DOHH2 (cell line): ENCODE data around the gene C4B.

Experiments used
- H3F3A ChIP-seq: fragments of 200-600 bp; sonication (generic), shearing (Covaris generic); 2 replicates; pipeline ENCODE4 v1.6.0; 2016; ENCODE audit warnings: antibody characterized with exemption, mild to moderate bottlenecking; ENCODE audit not compliant: control insufficient read depth, insufficient read depth
- H3K27ac ChIP-seq: fragments of 200-600 bp; sonication (generic); 2 replicates; pipeline ENCODE4 v1.5.1; 2014; ENCODE audit warnings: low read depth, mild to moderate bottlenecking, low read length, moderate library complexity
- H3K27me3 ChIP-seq: fragments of 200-600 bp; sonication (generic); 2 replicates; pipeline ENCODE4 v1.6.1; 2014; ENCODE audit warnings: mild to moderate bottlenecking, low read length, mixed read lengths; ENCODE audit not compliant: control insufficient read depth
- H3K36me3 ChIP-seq: fragments of 200-600 bp; sonication (generic); 2 replicates; pipeline ENCODE4 v1.6.1; 2014; ENCODE audit warnings: mild to moderate bottlenecking, low read length, moderate library complexity, mixed read lengths; ENCODE audit not compliant: control insufficient read depth
- H3K4me1 ChIP-seq: fragments of 200-600 bp; sonication (generic); 2 replicates; pipeline ENCODE4 v1.6.1; 2014; ENCODE audit warnings: mild to moderate bottlenecking, low read length, mixed read lengths; ENCODE audit not compliant: control insufficient read depth
- H3K4me2 ChIP-seq: fragments of 200-600 bp; sonication (generic); 2 replicates; pipeline ENCODE4 v1.6.0; 2014; ENCODE audit warnings: mild to moderate bottlenecking, low read length, moderate library complexity
- H3K4me3 ChIP-seq: fragments of 200-600 bp; sonication (generic); 2 replicates; pipeline ENCODE4 v1.5.1; 2014; ENCODE audit warnings: mild to moderate bottlenecking, low read length, mixed read lengths
- H3K79me2 ChIP-seq: fragments of 200-600 bp; sonication (generic); 2 replicates; pipeline ENCODE4 v1.6.1; 2014; ENCODE audit warnings: mild to moderate bottlenecking, low read length, mixed read lengths; ENCODE audit not compliant: control insufficient read depth
- H3K9me2 ChIP-seq: fragments of 200-600 bp; sonication (generic); replicated peaks from 2 replicates; pipeline ENCODE4 v1.6.1; 2014; ENCODE audit warnings: mild to moderate bottlenecking, low read length, mixed read lengths; ENCODE audit not compliant: control insufficient read depth
- H3K9me3 ChIP-seq: fragments of 200-600 bp; sonication (generic); 2 replicates; pipeline ENCODE4 v1.6.1; 2014; ENCODE audit warnings: antibody characterized with exemption, low read length, mixed read lengths; ENCODE audit not compliant: control insufficient read depth, insufficient read depth
- H4K20me1 ChIP-seq: fragments of 200-600 bp; sonication (generic); 2 replicates; pipeline ENCODE4 v1.6.0; 2014; ENCODE audit warnings: low read depth, mild to moderate bottlenecking, antibody characterized with exemption, low read length, moderate library complexity; ENCODE audit not compliant: control insufficient read depth, insufficient read depth
- EZH2phosphoT487 ChIP-seq: fragments of 200-600 bp; sonication (generic); IDR thresholded peaks from 2 replicates; pipeline ENCODE4 v1.6.1; 2017; ENCODE audit warnings: borderline replicate concordance, mild to moderate bottlenecking, antibody characterized with exemption, low read length, moderate library complexity, mixed read lengths
- TF ChIP-seq, protein P1 (sequence below): fragments of 200-600 bp; sonication (generic); IDR thresholded peaks from one replicate; pipeline ENCODE4 v1.5.1; 2014; ENCODE audit warnings: antibody characterized with exemption, mild to moderate bottlenecking, low read depth, low read length; ENCODE audit not compliant: poor library complexity, severe bottlenecking

The C4B gene

DNA sequence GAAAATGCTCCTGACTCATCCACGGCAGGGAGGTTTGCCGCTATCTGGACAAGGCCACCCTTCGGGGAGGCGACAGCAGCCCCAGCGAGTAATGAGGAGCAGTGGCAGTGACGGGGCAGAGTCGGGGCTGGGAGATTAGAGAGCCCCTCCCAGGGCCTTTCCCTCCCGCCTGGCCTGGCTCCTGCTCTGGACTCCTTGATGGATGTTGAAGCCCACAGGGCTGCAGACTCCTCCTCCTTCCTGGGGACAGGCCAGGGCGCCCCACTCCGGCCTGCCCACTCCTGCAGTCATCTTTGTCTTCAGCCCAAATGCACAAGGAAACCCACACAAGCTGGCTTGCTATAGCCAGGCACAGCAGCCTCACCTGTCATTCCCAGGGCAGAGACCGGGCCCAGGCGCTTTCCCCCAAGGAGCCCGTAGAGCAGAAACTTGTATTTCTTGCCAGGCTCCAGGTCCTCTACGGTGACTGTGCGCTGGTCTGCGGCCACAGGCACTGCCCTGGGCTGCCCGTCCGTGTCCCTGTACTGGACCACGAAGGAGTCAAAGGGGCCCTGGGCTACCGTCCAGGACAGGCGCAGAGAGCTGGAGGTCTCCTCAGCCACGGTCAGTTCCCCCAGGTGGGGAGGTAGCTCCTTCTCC is 31.3 kb downstream of the C4B start:
- Histone ChIP-seq H3K4me2 (no peak overlapping the region), H3K9me2 (no peaks in the 10 kb centered on the region), H4K20me1 (no peaks in the 10 kb centered on the region), H3K27me3 (peaks cover 4% of the 10 kb centered on the region; the same call in 1 of the 2 replicates), H3K4me3 (no peak overlapping the region), H3K36me3 (no peaks in the 10 kb centered on the region), H3K27ac (no peak overlapping the region), H3F3A (no peaks in the 10 kb centered on the region), H3K4me1 (no peaks in the 10 kb centered on the region), H3K79me2 (no peaks in the 10 kb centered on the region), H3K9me3 (no peaks in the 10 kb centered on the region)
- TF ChIP-seq, protein P1, sequence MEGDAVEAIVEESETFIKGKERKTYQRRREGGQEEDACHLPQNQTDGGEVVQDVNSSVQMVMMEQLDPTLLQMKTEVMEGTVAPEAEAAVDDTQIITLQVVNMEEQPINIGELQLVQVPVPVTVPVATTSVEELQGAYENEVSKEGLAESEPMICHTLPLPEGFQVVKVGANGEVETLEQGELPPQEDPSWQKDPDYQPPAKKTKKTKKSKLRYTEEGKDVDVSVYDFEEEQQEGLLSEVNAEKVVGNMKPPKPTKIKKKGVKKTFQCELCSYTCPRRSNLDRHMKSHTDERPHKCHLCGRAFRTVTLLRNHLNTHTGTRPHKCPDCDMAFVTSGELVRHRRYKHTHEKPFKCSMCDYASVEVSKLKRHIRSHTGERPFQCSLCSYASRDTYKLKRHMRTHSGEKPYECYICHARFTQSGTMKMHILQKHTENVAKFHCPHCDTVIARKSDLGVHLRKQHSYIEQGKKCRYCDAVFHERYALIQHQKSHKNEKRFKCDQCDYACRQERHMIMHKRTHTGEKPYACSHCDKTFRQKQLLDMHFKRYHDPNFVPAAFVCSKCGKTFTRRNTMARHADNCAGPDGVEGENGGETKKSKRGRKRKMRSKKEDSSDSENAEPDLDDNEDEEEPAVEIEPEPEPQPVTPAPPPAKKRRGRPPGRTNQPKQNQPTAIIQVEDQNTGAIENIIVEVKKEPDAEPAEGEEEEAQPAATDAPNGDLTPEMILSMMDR, result no peak
- TF ChIP-seq EZH2phosphoT487, result no peak

DNA sequence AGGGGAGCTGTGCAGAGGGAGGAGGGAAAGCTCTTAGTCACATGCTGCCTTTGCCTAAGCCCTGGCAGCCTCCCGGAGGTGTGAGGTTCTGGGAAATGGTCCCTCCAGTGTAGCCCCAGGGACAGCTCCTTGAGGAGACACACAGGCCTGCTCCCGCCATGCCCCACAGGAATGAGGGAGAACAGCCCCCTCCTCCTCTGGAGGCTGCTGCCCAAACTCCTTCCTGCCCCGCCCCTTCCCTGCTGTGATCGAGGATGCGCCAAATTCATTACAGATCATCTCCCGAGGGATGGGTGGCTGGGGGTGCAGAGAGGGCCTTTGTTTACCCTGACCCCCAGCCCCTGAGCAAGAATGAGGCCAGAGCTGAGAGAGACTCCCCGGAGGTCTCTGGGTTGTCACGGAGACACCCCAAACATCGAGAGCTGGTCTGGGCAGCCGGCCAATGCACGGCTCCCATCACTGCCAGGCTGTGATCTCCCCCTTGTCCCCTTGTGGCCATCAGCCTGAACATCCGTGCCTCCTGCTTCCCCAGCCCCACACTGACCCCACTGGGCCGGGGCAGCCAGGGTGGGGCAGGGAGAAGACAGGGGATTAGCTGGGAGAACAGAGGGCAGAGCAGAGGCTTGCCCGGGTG is 32.0 kb downstream of the C4B start:
- Histone ChIP-seq H3K27ac (no peak overlapping the region), H3F3A (no peaks in the 10 kb centered on the region), H3K36me3 (no peaks in the 10 kb centered on the region), H3K9me3 (no peaks in the 10 kb centered on the region), H3K79me2 (no peaks in the 10 kb centered on the region), H3K27me3 (peaks cover 7% of the 10 kb centered on the region; the same call in 1 of the 2 replicates), H4K20me1 (no peaks in the 10 kb centered on the region), H3K4me2 (no peak overlapping the region), H3K9me2 (no peaks in the 10 kb centered on the region), H3K4me3 (no peak overlapping the region), H3K4me1 (no peaks in the 10 kb centered on the region)
- TF ChIP-seq EZH2phosphoT487, result no peak
- TF ChIP-seq, protein P1, result no peak

DNA sequence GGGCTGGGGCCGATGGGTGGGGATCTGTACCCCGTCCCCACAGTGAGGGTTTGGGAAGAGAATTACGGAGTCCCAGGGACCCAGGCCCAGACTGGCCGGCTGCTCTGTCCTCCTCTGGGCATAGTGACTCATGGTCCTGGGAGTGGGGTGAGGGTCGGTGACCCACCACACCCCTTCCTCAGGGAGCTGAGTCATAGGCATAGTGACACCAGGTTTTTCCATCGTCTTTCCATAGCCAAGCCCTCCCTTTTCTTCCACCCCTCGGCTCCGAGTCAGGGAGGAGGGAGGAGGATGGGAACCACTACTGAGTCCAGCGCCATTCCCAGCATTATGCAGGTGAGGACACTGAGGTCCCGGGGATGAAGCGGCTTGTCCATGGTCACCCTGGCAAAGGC is 32.5 kb downstream of the C4B start:
- peaks cover 7% of the 10 kb centered on the region; the same call in 1 of the 2 replicates for H3K27me3 ChIP-seq
- no peaks in the 10 kb centered on the region for H3K9me3 ChIP-seq
- H3K4me1 ChIP-seq, result no peaks in the 10 kb centered on the region
- H3K27ac ChIP-seq, result no peak overlapping the region
- TF ChIP-seq, protein P1, result no peak
- TF ChIP-seq EZH2phosphoT487, result no peak
- no peaks in the 10 kb centered on the region for H3K36me3 ChIP-seq
- no peaks in the 10 kb centered on the region for H4K20me1 ChIP-seq
- no peak overlapping the region for H3K4me3 ChIP-seq
- H3K9me2 ChIP-seq, result no peaks in the 10 kb centered on the region
- no peak overlapping the region for H3K4me2 ChIP-seq
- H3K79me2 ChIP-seq, result no peaks in the 10 kb centered on the region
- no peaks in the 10 kb centered on the region for H3F3A ChIP-seq
